Activated CD8-positive, alpha-beta memory T cell treated with anti-CD3 and anti-CD28 coated beads, Interleukin-2, amount 50 U/mL, for 1 hour (primary cell): Measurements from ENCODE around the gene MYH7.
"Not testable (repeated sequence)": the region's sequence is repeated elsewhere in the genome, so short reads cannot be mapped to it uniquely, and the experiment has no call there.

ENCODE experiments used
- DNase-seq: peaks from one replicate; pipeline ENCODE4 v3.0.0-alpha.2; 2020; ENCODE audit errors: extremely low read depth

MYH7 gene

DNA sequence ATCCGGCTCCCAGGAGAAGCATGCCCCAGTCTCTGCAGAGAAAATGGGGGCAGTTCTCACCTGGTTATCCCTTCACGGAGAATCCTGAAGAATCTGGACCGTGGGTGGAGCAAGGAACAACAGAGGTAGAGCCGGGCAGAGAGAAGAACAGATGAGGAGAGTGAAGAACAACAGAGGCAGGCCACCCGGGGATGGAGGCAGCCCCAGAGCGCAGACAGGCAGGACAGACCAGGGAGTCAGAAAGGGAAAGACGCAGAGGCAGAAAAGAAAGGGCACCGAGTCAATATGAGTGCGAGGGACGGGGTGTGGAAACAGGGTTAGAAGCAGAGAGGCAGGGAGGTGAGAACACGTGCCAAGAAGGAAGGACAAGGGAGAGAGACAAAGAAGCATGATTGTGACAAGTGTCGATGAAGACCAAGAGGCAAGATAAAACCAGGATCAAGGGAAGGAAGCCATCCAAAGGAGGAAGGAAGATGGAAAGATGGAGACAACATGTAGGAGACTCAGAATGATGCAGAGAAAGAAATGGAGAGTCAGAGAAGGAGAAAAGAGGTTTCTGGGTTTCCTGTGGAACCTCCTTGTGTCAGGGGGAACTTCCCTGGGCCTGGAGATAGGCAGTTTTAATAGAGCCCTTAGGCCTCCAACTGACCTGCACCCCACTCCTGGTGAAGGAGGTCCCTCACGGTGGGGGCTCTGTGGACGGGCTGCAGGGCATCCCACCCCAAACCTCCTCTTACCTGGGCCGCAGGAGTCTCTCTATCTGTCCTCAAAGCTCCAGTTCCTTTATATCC lies 27.7 kb downstream of the MYH7 start, which contains the start of gene MYH6:
Gene MYH6, minus strand, starts transcription at position 758 of the 791 bp plus-strand sequence. CDS start 1,050 bp downstream, outside the sequence.
- no peak for DNase-seq

DNA sequence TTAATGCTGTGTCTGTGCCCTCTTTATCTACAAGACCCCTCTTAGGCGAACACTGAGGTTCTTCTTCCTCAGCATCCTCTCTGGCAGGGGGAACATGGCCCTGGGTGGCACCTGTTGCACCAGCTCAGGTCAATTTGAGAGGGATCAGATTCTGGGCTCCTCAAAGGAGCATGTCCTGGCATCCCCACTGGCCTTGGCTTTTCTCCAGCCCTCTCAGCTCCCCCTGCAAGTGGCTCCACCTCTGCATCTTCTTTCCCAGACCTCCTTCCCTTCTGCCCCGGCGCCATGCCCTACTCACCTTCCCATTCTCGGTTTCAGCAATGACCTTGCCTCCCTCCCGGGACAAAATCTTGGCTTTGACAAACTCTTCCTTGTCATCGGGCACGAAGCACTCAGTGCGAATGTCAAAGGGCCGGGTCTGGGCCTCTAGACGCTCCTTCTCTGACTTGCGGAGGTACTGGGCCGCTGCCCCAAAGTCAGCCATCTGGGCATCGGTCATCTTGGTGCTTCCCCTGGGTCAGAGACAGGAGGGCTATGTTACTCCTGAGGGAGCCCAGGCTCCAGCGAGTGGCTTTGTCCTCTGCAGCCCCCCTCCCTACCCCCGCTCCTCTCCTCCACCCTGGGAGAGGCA lies 28.6 kb downstream of the MYH7 start:
- no peak for DNase-seq

DNA sequence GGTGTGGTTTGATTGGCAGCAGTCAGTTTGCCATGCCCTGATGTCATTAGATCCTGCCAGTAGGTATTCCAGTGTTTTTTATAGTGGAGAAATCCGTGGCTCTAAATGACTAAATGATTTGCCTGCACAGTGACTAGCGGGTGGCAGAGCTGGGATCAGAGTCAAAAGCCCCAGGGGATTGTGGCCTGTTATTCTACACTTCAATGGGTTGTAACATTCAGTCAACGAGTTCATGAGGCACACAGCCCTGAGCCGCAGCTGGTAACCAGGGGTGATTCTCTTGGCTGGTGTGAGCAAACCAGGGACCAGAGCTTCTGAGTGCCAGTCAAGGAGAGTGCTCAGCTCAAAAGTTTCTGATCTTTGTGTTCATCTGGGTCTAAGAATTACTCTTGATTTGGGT lies 29.2 kb downstream of the MYH7 start:
- no peak for DNase-seq

DNA sequence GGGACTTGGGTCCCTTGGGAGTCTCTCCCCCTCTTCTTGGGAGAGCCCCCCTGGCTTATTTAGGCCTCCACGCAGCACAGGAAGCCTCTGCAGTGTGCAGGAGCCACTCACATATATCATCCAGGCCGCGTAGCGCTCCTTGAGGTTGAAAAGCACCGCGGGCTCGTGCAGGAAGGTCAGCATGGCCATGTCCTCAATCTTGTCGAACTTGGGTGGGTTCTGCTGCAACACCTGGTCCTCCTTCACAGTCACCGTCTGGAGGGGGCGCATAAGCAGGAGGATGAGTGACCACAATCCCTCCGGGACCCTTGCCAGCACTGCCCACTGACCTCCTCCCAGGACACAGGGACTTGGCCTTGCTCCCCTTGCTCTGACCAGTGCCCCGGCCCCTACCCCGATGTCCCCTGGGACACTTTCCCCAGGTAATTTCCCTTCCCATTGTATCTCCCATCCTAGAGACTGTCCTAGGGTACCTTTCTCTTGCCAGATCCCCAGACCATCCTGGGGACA lies 29.9 kb downstream of the MYH7 start:
- DNase-seq, result no peak

DNA sequence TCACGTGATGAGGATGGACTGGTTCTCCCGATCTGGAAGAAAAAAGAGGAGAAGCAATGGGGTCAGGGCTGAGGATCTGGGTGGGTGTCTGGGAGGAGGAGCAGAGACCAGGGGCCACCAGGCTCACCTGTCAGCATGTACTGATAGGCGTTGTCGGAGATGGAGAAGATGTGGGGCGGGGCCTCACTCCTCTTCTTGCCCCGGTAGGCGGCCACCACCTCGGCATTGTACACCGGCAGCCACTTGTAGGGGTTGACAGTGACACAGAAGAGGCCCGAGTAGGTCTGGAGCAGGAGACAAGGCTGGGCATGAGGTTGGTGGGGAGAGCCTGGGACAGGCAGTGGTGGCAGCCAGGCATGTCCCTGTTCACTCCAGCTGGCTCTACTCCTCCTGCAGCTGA lies 30.4 kb downstream of the MYH7 start:
- no peak for DNase-seq

DNA sequence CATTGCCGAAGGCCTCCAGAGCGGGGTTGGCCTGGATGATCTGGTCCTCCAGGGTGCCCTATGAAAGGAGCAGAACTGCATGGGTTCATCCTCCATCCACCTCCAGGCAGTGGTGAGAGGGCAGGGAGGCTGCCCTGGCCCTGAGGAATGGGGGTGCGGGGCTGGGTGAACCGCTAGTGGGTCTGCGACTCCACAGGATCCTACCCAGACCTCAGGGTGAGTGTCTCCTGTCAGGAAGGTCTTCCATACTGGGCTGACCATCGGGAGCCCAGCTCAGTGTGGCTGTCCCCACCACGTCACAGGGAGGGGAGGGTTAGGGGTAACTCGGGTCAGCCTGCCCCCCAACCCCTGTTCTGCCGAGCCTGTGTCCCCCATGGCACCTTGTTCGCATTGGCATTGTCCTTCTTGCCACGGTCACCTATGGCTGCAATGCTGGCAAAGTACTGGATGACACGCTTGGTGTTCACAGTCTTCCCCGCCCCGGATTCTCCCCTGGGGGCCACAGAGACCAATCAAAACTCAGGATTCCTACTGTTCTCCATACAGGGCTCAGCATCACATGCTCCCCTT lies 31.0 kb downstream of the MYH7 start:
- DNase-seq, result no peak

DNA sequence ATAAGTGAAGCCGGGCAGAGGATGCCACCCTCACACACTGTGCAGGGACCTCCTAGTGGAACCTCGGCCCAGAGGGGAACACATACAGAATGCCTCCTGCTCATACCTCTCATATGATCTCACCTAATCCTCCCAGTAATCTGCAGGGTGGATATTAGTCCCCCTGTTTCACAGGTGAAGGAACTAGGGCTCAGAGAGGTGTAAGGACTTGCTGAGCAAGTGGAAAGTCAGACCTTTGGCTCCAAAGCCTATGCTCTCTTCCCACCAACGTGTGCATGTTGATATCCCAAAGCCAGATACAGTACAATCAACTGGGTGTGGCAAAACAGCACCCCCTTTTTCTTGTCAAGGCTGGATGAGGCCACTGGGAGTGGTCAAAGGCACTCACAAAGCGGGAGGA lies 31.6 kb downstream of the MYH7 start:
- no peak for DNase-seq

DNA sequence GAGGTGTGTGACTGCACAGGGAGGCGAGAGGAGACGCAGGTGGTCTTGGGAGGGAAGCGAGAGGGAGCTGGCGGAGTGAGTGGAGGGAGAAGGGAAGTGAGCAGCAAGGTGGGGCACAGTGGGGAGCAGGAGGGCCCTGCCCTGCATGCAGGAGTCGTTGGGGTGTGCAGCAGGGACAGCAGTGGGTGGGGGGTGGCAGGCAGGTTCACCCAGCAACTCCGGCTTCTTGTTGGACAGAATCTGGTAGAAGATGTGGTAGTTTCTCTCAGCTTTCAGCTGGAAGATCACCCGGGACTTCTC lies 32.4 kb downstream of the MYH7 start:
- DNase-seq, result no peak

DNA sequence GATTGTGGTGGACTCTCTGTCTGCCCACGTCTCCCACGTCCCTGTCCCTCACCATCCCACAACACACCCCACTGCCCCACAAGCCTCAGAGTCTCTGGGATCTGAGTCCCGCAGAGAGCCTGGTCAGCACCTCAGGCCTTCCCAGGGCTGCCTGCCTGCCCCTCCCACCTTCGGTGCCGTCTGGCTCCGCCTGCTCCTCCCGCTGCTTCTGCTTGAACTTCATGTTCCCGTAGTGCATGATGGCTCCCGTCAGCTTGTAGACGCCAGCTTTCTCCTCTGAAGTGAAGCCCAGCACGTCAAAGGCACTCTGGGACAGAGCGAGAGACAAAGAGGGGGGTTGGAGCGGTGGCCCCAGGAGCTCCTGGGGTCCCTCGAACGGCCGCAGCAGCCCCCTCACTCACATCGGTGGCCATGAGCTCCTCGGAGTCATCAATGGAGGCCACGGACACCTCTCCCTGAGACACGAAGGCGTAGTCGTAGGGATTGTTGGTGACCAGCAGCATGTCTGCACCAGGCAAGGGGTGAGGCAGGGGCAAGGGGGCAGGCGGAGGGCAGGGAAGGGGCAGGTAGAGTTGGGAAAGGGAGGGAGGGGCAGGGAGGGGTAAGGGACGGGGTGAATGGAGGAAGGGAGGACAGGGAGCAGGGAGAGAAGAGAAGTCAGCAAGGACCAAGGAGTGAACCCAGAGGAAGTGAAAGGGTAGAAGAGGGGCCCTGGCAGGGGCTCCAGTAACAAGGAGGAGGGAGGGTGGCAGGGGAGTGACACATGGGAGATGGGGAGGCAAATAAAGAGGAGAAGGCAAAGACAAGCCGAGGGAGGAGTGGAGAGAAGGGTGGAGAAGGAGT lies 32.9 kb downstream of the MYH7 start:
- DNase-seq, result no peak

DNA sequence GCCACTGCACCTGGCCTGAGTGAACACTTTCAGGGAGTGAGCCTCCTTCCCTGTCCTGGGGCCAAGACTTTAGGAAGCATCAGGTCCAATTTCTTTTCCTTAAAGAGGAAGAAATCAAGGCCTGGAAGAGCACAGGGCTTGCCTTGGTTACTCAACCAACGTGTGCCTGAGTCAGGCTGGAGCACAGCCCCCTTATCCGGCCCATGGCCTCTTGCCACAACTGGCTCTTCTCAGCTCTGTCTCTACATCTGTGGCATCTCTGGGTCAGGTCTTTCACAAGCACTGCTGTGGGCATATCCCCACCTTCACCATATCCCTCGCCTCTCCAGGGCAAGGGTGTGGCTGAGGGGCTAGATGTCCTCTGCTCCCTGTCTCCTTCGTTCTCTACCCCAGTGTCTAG lies 34.2 kb downstream of the MYH7 start:
- no peak for DNase-seq

DNA sequence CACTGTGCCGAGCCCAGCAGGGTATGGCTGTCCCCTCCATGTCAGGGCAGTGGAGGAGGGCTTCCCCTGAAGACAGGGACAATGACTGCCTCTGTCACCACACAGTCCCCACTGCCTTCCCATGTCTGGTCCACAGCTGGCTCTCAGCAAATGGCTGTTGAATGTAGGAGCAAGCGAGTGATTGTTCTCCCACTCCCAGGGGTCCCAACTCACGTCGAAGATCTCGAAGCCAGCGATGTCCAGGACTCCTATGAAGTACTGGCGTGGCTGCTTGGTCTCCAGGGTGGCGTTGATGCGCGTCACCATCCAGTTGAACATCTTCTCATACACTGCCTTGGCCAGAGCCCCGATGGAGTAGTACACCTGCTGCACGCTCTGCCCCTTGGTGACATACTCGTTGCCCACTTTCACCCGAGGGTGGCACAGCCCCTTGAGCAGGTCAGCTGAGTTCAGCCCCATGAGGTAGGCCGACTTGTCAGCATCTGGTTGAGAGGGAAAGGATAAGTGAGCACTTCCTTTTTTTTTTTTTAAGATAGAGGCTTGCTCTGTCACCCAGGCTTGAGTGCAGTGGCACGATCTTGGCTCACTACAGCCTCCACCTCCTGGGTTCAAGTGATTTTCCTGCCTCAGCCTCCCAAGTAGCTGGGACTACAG lies 34.8 kb downstream of the MYH7 start:
- DNase-seq, result not testable (repeated sequence)

DNA sequence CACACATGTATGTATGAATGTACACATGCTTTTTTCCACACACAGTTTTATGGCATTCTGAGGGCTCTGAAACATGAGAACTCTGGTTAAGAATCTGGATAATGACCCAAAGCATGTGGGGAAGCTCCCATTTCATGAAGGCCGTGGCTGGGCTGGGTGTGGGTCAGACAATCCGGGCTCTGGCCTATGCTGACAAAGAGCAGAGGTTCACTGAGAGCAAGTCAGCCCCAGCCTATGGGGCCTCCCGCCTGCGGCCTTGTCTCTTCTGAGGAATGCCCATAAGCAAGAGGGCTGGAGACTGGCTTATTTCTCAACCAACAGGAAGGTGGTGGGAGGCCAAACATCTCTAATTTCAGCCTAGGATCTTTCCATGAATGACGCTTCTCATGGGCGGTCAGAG lies 35.9 kb downstream of the MYH7 start:
- DNase-seq, result no peak

DNA sequence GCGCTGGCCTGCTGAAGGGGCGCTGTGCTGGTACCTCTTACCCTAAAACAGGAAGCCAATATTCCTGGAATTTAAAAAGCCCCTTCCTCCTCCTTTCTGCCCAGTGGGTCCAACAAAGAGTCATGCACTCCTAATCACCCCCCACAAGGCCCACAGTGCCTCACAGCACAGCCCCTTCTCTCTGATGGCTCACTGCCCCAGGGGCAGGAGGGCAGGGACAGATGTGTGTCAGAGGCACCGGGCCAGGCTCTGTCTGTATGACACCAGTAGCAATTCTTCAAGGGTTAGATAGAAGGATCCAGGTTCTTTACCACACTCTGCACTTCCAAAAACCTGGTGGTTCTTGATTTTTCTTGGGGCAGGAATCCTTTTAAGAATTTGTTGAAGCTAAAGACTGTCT lies 36.3 kb downstream of the MYH7 start:
- no peak for DNase-seq

DNA sequence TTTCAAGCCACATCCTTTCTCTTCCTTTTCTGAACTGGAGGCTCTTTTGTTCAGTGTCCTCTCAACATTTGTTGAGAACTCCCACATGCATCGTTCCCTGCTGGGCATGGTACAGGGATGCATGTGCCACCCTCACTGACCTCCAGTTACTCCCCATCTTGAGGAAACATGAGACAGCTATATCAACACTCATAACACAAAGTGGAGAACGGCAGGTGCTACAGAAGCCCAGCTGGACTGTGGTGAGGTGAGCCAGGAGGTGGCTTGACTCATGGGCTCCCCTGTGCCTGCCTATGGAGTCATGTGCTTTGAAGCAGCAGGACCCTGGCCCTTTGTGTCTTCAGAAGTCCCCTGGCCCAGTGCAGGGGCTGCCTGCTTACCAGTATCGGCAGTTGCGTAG lies 37.1 kb downstream of the MYH7 start:
- DNase-seq, result no peak

DNA sequence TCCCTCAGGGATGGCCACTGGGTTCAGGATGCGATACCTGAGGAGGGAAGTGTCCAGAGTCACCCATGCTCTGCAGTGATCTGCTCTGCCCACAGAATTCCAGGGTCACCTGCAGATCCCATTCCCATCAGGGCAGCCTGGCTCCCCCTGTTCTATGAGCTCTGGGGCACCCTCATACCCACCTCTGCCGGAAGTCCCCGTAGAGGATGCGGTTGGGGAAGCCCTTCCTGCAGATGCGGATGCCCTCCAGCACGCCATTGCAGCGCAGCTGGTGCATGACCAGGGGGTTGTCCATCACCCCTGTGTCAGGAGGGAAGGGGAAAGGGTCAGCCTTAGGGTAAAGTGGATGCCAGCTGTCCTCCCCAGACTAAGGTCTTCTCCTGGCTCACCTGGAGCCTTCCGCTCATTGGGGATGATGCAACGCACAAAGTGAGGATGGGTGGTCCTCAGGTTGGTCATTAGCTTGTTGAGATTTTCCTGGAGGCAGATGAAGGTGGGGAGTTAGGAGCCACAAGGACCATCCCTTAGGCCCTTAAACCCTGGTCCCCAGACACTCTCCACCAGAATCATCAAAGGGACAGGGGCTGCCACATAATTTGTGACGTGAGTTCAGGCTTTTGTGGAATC lies 38.6 kb downstream of the MYH7 start:
- DNase-seq, result no peak

DNA sequence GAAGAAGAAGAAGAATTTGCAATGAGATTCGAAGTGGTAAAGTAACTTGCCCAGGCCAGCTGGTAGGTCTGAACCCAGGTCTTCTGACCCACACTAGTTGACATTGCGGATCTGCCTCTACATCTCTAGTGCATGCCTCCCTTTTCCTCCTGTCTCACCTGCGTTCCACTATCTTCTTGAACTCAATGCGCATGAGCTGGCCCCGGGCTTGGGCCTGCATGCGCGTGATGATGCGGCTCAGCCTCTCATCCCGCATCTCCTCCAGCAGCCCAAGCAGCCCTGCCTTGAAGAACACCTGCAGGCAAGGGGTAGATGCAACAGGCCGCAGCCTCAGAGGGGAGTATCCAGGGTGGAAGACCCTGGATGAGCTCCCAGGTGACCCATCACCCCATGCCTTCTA lies 39.3 kb downstream of the MYH7 start:
- no peak for DNase-seq

DNA sequence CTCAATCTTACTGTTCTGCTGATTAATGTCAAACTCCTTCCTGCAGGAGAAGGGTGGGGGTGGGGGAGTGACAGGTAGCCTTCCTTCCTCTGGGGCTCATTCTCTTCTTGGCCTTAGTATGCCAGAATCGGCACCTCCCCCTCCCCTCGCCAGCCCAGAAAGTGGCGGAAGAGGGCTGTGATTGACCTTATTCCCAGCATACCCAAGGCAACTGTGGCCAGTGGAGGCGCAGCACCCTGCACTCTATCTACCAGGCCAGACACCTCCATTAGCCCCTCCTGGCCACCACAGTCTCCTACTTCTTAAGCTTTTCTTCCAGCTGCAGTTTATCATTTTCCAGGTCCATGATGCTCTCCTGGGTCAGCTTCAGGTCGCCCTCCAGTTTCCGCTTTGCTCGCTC lies 42.8 kb downstream of the MYH7 start:
- DNase-seq, result no peak

DNA sequence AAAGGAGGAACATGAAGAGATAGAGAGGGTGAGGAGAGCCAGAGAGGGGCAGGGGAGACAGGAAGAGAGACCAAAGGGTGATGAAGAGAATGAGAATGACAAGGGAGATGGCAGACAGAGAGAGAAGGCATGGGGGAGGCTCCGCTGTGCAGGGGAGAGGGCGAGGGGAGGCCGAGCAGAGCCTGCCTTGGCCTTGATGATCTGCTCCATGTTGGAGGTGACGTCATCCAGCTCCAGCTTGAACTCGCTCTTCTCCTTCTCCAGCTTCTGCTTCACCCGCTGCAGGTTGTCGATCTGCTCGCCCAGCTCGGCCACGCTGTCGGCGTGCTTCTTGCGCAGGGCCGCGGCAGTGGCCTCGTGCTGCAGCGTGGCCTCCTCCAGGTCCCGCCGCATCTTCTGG lies 45.6 kb downstream of the MYH7 start:
- not testable (repeated sequence) for DNase-seq

DNA sequence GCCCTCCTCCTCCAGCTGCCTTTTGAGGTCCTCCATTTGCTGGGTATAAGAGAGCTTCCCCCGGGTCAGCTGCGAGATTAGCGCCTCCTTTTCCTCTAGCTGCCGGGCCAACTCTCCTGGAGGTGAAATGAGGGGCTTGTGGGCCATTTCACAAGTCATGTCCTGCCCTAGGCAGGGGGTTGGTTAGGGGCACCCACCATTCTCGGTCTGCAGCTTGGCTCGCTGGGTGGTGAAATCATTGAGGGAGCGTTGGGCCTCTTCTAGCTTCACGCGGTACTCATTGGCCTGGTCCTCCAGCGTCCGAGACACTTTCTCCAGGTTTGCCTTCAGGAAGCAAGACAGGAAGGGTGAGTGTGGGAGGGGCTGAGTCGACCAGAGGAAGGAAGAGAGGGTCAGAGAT lies 46.1 kb downstream of the MYH7 start:
- no peak for DNase-seq

DNA sequence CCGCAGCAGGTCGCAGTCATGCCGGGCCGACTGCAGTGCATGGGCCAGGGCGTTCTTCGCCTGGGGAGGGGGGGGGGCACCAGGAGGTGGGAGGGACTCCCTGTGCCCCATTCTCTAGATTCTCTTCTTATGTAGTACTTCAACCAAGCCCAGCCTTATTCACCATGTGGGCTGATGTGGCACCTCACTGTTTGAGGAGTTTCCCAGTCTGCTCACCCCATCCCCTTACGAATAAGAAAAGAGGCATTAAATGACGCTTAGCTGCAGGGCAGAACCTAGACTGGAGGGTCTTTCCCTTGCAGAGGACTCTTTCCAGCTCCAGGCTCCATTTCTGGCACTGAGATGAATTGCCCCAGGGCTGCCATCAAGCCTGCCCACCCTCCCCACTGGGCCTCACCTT lies 46.5 kb downstream of the MYH7 start:
- DNase-seq, result no peak
